DMS 273 (cell line): ENCODE results near the gene MKX.

Source experiments
- DNase-seq: peaks from one replicate; lab custom pipeline; 2025; ENCODE audit not compliant: unreplicated experiment; lab: John Stamatoyannopoulos, UW

Gene MKX, protein sequence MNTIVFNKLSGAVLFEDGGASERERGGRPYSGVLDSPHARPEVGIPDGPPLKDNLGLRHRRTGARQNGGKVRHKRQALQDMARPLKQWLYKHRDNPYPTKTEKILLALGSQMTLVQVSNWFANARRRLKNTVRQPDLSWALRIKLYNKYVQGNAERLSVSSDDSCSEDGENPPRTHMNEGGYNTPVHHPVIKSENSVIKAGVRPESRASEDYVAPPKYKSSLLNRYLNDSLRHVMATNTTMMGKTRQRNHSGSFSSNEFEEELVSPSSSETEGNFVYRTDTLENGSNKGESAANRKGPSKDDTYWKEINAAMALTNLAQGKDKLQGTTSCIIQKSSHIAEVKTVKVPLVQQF

DNA sequence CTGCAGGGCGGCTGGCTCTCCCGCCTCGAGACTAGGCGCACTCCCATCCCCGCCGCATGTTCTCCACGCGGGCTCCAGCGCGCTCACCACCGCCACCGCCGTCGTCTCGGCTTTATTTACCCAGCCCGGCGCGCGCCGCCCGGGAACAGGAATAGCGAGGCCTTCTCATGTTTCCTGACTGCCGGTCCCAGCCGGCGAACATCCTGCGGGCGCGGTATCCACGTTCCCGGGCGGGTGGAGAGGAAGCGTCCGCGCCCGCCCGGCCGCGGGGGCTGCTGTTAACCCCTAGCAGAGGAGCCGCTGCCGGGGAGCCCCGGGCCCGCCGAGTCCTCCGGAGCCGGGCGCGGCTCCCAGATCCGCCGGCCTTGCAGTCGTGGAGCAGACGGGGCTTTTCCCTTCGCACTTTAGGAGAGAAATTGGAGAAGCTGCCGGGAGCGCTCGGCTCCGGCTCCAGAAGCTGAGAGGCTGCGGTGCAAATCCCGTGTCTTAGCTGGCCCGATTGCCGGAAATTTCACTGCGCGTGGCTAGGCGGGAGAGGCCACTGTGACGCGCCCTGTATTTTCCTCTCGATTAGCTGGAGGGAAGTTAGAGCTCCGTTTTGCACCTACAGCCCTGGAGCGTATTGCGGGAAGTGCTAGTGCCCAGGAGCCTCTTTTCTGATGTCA, at the start of gene MKX:
Gene MKX (minus strand): TSS at position 88 of the 665 bp plus-strand sequence. CDS start 2,404 bp downstream, outside the sequence.
- DNase-seq, result peak; percentile 55

DNA sequence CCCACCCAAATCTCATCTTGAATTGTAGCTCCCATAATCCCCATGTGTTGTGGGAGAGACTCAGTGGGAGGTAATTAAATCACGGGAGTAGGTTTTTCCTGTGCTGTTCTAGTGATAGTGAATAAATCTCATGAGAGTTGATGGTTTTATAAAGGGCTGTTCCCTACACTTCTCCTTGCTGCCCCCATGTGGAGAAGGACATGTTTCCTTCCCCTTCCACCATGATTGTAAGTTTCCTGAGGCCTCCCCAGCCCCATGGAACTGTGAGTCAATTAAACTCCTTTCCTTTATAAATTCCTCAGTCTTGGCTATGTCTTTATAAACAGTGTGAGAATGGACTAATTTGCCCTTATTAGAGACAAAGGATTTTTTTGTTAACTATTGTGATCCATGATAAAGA, 48.5 kb upstream of the MKX start:
- DNase-seq, result peak; percentile 1

DNA sequence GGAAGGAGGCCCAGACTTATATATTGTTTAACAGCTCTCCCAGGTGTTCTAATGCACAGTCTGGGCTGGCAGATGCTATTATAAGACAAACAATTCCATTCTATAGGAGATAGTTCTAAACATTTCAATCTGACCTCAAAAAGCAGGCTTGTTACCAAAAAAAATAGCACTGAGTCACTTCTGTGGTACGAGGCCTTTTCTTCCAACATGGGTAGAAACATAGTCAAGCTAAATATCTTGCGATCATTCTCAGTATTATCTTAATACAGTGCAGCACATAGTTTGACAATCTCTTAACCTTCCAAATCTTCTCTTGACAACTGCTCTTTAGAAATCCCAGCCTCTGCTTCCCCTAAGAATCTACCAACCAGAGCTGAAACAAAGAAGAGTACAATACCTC, 46.6 kb upstream of the MKX start:
- no peak for DNase-seq

DNA sequence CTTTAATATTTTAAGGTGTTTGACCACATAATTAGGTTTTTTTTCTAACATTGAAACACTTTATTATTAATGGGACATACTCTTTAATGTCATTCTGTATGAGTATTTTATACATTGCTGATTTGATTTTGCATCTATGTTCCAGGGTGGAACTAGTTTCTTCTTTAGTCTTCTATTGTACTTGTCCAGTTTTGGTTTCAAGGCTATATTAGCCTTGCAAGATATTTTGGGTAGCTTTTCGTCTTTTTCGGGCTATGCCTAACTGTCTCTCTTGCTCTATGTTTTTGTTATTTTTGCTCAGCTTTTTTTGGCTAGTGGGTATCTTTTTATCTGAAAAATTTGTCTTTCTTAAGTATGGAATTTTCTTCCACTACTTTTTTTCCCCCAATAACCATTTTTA, 38.7 kb upstream of the MKX start:
- DNase-seq, result no peak

DNA sequence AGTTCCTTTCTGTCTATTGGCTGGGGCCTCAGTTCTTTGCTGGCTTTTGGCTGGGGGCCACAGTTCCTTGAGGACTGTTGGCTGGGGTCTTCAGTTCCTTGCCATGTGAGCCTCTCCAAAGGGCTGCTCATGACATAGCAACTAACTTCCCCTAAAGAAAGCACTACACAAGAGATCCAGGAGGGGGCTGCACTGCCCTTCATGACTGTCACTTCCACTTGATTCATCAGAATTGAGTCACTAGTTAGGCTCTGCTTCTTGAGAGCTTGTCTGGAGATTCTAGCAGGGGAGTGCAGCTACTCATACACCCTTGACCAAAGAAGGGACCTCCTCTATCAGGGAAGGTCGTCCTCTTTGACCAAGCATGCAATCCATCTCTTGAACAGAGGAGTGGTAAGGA, 38.0 kb upstream of the MKX start:
- peak; percentile 2 for DNase-seq

DNA sequence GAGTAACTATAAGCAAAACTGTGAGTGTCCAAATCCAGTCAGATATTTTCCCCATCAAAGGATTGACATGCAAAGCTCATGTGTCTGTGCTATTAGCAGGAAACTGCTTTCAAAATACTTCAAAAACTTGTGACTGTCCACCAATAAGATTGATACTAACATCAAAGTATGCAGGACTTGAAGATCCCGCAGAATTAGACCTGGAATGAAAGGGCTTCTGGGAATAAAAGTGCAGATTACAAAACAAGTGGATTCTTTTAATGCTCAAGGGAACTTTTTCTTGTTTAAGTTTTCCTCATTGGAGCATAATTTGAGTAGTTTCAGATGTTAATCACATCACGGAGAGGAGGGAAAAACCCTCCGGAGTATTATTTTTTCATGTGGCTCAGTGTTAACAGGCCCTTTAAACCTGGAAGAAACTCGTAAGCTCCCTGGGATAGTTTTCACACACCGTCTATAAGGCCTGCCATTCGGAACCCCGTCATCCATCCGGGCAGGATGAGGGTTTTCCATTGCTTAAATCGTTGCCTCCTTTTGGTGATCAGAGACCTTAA, 33.9 kb upstream of the MKX start:
- no peak for DNase-seq

DNA sequence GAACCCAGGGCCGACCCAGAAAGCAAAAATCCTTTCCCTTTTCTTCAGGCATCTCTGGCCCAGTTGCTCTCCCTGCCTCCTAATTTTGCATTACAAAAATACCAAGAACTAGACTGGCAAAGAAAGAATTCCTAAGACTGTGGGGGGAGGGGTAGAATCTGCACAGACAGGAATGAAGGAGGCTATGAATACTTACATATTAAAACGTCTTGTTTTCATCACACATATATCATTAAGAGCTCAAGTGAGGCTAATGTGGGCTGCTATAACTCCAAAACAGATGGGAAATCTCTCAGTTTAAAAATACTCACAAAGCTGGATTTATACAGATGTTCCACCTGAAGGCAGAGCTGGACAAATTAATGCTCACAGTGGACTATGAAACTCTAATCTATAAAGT, 29.2 kb upstream of the MKX start:
- DNase-seq, result no peak

DNA sequence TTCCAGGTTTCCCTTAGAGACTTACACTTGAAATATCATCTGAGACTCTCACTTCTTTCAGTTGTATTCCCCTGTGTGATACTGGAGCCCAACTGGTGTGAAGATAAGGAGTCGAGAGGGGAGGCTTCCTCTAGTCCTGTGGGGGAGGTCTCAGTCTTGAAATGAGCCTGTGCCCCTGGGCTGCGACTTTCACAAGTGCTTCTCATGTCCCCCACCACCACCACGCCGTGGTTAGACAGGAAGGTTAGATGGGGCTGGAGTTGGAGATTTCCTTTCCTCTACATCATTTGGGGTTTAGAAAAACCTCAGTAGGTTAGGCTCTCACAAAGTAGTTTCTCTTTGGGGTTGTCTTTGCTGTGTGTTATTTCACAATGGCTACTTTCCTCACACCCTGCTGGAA, 25.6 kb upstream of the MKX start:
- DNase-seq, result no peak

DNA sequence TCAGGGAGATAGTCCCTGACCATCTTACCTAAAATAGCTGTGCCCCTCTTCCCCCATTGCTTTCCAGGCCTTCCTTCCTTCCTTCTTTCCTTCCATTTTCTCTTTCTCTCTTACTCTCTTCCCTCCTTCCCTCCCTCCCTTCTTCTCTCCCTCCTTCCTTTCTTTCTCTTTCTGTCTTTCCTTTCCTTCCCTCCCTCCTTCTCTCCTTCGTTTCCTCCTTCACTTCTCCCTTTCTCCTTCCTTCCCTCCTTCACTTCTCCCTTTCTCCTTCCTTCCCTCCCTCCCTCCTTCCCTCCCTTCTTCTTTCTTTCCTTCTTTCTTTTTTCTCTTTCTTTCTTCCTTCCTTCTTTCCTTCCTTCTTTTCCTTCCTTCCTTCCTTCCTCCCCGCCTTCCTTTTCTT, 24.6 kb upstream of the MKX start:
- no peak for DNase-seq

DNA sequence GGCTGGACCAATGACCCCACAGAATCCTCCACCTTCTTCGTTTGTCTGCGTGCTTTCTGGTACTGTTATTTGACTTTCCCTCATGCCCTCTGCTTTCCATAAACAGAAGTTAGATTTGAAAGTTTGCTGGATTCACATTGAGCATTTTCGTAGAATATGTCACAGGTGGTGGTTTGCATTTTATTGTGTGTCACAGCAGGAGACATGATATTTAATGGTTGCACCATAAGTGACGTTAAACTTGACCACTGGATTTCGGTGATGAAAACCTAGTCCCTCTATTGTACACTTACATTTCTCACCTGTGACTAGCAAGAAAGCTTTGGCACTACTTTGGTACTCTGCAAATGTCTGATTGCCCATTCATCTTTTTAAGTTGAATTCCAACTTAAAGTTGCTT, 15.2 kb upstream of the MKX start:
- DNase-seq, result no peak

DNA sequence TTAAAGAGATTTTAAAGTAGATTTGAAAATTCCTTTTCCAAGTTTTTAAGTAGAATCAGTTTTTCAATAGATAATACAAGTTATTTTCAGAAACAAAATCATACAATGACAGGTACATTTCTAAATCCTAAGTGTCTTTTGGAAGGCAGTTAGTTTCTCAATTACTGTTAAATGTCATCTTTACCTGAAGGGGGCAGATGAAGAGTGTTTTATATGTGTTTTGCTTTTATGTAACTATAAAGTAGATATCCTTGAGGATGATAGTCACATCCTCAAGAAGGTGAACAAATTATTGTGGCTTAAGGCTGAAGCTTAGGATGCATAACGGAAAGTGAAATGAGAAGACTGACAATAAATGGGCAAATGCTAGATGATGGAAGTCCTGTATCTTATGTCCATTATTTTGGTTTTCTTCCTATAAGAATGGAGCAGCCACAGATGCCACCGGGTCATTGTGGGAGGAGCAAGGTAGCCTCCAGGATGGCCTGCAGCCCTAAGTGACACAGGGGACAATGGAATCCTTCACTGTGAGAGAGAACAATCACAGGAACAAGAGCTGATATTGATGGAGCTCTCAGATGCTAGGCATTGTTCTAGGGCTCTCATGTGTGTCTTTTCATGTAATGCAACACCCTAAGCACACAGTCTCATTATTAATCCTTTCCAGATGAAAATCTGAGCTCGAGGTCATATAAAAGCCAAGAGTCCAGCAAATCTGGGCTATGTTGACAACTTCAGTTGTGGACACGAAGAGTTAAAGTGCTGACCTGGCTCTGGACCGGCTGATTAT, 14.1 kb upstream of the MKX start:
- DNase-seq, result no peak

DNA sequence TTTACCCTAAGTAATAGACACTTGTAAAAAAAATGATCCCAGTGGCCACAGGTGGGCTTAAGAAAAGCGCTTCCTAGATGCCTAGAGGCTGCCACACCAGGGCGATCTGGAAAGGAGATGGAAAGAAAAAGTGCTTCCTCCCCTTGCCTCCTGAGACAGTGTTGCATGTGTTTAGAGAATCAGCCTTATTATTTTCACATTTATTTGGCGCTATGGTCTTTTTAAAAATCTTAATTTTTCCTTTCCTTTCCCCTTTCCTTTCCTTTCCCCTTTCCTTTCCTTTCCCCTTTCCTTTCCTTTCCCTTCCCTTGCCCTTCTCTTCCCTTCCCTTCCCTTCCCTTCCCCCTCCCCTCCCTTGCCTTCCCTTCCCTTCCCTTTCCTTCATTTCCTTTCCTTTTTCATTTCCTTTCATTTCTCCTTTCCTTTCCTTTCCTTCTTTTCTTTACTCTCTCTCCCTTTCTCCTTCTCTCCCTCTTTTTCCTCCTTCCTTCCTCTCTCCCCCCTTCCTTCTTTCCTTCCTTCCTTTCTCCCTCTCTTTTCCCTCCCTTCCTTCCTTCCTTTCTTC, 7.1 kb upstream of the MKX start:
- DNase-seq, result no peak

DNA sequence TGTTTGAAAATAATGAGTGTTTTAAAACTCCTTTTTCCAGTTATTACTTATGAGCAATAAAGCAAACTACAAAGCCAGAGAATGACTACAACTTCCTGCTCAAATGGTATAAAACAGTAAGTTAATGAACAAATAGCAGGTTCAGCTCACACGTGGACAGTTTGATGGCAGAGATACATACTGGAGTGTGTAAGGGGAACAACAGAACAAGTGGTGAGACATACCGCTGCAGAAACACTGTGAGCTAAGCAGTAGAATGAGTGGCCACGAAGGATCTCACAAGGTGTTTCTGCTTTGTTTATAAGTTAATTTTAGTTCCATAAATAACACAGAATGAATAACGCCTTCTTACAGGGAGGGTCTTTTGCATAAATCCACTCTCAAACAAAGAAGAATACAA, 3.0 kb upstream of the MKX start:
- DNase-seq, result no peak

DNA sequence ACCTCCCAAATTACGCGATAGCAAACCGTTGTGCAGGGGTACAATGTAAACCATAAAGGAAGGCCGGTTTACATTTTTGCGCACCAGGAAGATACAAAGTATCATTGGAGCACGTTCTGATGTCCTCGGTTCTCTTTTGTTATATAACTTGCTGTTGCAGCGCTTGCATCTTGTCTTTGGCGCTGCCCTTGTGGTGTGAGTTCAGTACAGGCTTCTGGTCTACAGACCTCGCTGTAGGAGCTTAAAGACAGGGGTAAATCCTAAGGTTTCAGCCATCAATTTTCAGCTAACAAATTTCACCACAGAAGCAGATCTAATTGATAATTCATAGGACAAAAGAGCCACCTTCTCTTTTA, 1.5 kb upstream of the MKX start:
- DNase-seq, result no peak

DNA sequence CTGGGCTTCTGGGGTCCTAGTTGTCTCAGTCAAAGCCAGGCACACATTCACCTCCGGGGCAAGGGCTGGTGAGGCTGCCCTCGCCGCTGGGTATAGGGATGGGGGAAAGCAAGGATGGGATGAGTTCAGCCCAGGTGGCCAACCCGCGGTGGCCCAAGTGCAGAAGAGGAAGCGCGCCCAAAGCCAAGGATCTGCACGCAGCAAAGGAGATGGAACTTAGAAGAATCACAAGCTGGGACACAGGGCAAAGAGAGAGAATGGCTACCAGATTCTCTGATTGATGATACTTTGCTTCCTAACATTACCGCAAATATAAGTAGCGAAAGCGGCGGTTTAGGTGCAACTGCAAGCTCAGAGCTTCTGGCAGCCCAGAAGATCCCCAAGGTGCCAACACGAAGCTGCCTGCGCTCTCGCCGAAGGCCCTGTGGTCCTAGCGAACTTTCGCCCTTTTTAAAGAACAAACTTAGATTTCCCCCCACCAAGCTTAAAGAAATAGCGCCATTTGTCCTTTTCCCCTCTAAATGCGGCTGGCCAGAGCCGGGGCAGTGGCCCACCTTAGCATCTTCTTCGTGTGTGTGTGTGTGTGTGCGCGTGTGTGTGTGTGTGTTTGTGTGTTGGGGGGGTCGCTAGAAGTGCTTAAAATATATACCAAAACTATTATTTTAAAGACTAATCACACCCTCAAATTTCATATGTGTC, 927 bp upstream of the MKX start:
- no peak for DNase-seq

DNA sequence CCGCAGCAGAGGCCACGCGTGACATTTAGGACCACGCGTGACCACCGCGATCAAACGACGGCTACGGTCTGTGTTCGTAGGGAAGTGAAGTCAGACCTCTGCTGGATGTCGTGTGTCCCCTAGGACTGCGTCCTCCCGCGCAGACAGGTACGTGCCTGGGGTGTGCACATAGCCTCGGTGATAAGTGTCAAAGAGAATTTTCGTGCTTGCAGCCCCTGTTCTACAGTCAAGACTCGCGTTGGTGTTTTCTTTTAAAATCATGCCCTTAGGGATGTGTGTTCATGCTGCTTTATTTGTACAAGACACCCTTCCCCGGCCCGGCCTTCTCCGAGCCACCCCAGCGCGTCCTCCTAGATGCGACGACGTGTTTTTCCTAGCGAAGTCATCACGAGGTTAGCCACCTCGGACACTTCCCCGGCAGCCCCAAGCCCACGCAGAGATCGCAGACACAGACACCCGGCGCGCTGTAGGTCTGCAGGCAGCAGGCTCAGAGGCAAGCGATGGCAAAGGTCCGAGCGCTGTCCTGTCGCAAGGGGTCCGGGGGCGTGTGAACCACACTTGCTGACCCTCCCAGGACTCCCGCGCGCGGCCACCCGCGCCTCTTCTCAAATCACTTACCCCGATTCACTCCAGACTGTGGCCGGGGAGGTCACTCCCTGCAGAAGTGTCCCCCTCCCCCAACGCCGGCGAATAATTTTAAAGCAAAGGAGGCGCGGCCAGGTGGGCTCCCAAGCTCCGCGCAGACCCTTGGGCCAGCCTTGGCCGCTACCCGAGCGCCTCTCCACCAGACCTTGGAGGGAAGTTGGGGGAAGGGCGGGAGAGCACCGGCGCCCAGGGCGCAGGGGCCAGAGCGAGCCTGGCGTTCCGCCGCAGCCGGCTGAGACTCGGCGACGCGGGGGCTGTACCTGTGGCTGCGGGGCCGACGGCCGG, 552 bp downstream of the MKX start:
- DNase-seq, result no peak

DNA sequence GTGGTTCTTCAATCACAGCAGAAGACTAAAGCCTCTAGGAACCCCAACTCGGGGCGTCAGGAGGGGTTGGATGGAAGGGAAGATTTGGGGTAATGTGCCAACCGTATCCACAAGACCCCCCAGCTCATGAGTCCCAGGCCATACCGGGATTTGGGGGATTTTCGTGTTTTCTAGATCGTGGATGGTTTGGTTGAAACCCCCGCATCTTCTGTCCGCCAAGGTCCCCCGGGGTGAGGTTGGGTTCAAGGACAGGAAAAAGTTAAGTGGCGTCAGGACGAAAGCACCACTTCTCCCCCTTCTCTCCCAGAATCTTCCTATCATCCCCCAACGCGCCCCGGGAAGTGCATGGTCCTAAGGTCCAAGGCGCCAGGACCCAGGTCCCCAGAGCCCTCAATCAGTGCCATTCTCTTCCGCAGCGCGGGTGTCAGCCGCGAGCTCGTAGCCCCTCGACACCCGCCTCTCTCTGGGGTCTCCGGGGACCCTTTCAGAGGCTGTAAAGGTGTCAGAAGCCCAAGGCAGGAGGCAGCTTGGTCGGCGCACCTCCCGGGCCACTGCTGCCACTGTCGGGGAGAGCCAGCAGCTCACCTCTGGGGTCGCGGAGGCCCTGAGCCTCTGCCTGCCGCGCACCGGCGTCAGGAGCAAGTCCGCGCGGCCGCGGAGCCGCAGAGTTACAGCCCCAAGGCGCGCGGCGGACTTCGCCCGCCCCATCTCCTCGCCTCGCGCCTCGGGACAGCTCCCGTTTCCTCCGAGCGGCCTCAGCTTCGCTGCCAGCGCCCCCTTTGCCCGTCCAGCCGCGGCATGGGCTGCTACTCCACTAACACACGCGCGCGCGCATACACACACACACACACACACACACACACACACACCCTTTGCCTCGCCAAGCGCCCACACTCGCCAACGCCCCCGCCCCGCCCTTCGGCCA, 1.5 kb downstream of the MKX start:
- DNase-seq, result peak; percentile 39

DNA sequence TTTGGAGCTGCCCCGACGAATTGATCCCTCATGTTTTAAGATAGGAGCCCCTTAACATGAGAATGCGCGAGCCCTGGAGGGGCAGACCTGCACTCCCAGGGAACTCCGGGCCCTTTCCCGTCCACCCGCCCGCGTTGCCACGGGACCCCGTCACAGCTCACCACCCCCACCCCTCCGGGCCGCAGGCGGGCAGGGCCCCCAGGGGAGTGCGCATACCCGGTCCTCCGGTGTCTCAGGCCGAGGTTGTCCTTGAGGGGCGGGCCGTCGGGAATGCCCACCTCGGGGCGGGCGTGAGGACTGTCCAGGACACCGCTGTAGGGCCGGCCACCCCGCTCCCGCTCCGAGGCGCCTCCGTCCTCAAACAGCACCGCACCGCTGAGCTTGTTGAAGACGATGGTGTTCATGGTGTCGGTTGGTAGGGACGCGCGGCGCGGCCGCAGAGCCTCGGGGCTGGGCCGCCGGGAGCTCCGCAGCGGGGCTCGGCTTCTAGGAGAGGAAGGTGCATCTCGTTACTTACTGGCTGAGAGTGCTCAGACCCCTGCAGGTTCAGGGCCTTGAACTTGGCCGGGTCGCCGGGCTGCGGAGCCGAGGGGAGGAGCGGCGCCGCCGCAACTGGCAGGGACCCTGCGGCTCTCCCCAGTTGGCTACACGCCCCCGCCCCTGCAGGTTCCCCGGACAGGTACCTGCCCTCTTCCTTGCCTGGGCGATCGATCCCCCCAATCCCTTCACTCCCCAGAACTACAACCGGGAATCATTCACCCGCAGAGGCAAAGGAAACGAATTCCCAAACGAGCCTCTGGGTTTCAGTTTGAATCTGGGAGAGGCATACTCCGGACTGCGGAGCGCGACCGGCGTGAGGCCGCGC, 2.4 kb downstream of the MKX start:
- DNase-seq, result peak; percentile 26
